ENCODE data around the gene EPC2.

The EPC2 gene

DNA sequence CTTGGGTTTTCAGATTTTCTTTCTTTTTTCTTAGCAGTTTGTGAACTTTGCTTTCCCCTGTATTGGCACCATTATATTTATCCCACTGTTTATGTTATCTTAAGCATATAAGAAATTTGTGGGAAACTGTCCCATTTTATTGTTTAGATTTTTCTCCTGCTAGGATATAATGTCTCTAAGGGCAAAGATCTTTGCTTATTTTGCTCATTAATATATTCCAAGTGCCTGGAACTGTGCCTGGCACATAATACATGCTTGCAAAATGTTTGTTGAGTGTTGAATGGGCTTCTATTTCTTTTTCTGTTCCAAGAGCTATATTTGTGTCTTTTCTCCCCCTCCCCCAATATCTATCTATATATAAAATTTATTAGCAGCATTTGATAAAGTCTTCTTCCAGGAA is 5.4 kb downstream of the EPC2 start:
- DNase-seq (ENCODE audit: low read depth in 1 of 2, low spot score in 1 of 2): no peak
- TF ChIP-seq, protein P1, sequence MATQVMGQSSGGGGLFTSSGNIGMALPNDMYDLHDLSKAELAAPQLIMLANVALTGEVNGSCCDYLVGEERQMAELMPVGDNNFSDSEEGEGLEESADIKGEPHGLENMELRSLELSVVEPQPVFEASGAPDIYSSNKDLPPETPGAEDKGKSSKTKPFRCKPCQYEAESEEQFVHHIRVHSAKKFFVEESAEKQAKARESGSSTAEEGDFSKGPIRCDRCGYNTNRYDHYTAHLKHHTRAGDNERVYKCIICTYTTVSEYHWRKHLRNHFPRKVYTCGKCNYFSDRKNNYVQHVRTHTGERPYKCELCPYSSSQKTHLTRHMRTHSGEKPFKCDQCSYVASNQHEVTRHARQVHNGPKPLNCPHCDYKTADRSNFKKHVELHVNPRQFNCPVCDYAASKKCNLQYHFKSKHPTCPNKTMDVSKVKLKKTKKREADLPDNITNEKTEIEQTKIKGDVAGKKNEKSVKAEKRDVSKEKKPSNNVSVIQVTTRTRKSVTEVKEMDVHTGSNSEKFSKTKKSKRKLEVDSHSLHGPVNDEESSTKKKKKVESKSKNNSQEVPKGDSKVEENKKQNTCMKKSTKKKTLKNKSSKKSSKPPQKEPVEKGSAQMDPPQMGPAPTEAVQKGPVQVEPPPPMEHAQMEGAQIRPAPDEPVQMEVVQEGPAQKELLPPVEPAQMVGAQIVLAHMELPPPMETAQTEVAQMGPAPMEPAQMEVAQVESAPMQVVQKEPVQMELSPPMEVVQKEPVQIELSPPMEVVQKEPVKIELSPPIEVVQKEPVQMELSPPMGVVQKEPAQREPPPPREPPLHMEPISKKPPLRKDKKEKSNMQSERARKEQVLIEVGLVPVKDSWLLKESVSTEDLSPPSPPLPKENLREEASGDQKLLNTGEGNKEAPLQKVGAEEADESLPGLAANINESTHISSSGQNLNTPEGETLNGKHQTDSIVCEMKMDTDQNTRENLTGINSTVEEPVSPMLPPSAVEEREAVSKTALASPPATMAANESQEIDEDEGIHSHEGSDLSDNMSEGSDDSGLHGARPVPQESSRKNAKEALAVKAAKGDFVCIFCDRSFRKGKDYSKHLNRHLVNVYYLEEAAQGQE (IDR thresholded peaks at IDR 0.05; ENCODE audit: insufficient replicate concordance, low read depth): no peak
- Histone ChIP-seq H3K27me3 (ENCODE audit: insufficient read depth, poor library complexity, severe bottlenecking) (no peaks in the 10 kb centered on the region), H3K27ac (replicated peaks) (no peak overlapping the region), H3K4me3 (replicated peaks; ENCODE audit: insufficient read depth, low read length) (no peak overlapping the region)

DNA sequence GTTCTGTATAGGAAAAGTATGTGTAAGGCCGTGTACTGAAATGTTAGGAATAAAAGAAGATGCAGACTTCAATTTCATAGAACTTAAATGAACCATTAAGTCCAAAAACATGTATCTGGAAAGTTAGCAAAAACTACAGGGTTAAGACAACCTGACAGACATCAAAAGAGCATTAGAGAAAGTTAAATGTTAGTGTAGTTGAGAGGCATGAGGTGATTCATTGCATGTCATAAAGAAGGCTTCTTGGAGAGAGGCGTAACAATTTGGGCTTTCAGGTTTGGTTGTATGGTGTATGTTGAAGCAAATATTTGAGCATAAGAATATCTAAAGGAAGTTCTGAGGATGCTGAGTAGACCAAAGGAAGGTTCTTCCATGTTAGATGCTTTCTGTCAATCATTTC is 6.3 kb downstream of the EPC2 start:
- Histone ChIP-seq H3K4me3 (replicated peaks; ENCODE audit: insufficient read depth, low read length) (no peak overlapping the region), H3K27ac (replicated peaks) (no peak overlapping the region), H3K27me3 (ENCODE audit: insufficient read depth, poor library complexity, severe bottlenecking) (no peaks in the 10 kb centered on the region)
- TF ChIP-seq, protein P2, sequence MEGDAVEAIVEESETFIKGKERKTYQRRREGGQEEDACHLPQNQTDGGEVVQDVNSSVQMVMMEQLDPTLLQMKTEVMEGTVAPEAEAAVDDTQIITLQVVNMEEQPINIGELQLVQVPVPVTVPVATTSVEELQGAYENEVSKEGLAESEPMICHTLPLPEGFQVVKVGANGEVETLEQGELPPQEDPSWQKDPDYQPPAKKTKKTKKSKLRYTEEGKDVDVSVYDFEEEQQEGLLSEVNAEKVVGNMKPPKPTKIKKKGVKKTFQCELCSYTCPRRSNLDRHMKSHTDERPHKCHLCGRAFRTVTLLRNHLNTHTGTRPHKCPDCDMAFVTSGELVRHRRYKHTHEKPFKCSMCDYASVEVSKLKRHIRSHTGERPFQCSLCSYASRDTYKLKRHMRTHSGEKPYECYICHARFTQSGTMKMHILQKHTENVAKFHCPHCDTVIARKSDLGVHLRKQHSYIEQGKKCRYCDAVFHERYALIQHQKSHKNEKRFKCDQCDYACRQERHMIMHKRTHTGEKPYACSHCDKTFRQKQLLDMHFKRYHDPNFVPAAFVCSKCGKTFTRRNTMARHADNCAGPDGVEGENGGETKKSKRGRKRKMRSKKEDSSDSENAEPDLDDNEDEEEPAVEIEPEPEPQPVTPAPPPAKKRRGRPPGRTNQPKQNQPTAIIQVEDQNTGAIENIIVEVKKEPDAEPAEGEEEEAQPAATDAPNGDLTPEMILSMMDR (IDR thresholded peaks at IDR 0.05; ENCODE audit: insufficient read depth, low read length): no peak
- TF ChIP-seq GABPA (IDR thresholded peaks at IDR 0.05; ENCODE audit: low read depth) (no peak), POLR2AphosphoS5 (IDR thresholded peaks at IDR 0.05; ENCODE audit: low read depth) (no peak), SPI1 (IDR thresholded peaks at IDR 0.05; ENCODE audit: borderline replicate concordance, low read depth) (no peak)
- TF ChIP-seq, protein P1 (IDR thresholded peaks at IDR 0.05; ENCODE audit: insufficient replicate concordance, low read depth): no peak
- DNase-seq (ENCODE audit: low read depth in 1 of 2, low spot score in 1 of 2): no peak

DNA sequence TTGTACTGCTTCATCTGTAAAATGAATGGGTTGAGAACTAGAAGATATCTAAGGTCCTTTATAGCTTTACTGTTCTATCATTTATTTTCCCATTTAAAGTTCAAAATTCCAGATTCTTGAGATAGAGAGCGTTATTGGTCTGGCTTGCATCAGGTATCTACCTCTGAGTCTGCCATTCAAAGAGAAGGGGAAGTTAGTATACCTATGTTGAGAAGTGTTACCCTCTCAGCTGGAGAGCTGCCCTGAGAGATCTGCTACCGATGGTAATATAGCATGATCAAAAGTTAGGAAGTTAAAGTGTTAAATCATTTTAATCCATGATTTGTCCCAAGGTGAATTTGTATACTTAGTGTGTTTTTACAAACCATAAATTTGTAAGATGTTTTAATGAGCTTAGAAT is 7.4 kb downstream of the EPC2 start:
- no peaks in the 10 kb centered on the region for H3K27me3 ChIP-seq (ENCODE audit: insufficient read depth, poor library complexity, severe bottlenecking)
- no peak for TF ChIP-seq GABPA (IDR thresholded peaks at IDR 0.05; ENCODE audit: low read depth)
- TF ChIP-seq, protein P1 (IDR thresholded peaks at IDR 0.05; ENCODE audit: insufficient replicate concordance, low read depth): no peak
- no peak for TF ChIP-seq SPI1 (IDR thresholded peaks at IDR 0.05; ENCODE audit: borderline replicate concordance, low read depth)
- TF ChIP-seq, protein P2 (IDR thresholded peaks at IDR 0.05; ENCODE audit: insufficient read depth, low read length): no peak
- TF ChIP-seq POLR2AphosphoS5 (IDR thresholded peaks at IDR 0.05; ENCODE audit: low read depth): no peak
- no peak for DNase-seq (ENCODE audit: low read depth in 1 of 2, low spot score in 1 of 2)
- no peak overlapping the region for H3K4me3 ChIP-seq (replicated peaks; ENCODE audit: insufficient read depth, low read length)
- no peak overlapping the region for H3K27ac ChIP-seq (replicated peaks)

DNA sequence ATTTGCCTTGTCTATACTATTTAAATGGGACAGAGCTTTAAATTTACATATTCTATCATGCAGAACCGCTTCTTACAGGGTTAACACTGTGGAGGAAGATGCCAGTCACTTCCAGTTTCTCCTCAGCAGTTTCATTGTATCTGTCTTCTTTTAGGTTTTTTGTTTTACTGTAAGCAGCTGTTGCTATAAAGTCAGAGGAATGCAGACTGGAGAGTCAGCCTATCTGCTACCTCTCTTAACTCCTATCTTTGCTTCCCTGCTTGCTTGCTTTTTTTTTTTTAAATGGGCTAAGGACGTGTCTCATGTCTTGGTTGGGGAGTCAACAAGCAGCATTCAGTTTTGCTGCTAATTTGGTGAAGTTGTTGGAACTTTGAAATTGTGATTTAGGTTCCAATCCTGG is 8.9 kb downstream of the EPC2 start:
- H3K27ac ChIP-seq (replicated peaks): no peak overlapping the region
- DNase-seq (ENCODE audit: low read depth in 1 of 2, low spot score in 1 of 2): no peak
- TF ChIP-seq, protein P1 (IDR thresholded peaks at IDR 0.05; ENCODE audit: insufficient replicate concordance, low read depth): no peak
- TF ChIP-seq POLR2AphosphoS5 (IDR thresholded peaks at IDR 0.05; ENCODE audit: low read depth): no peak
- no peak for TF ChIP-seq GABPA (IDR thresholded peaks at IDR 0.05; ENCODE audit: low read depth)
- TF ChIP-seq, protein P2 (IDR thresholded peaks at IDR 0.05; ENCODE audit: insufficient read depth, low read length): no peak
- TF ChIP-seq SPI1 (IDR thresholded peaks at IDR 0.05; ENCODE audit: borderline replicate concordance, low read depth): no peak

More for the DNA sequence above, 8.9 kb downstream of the EPC2 start:
- Histone ChIP-seq H3K27me3 (ENCODE audit: insufficient read depth, poor library complexity, severe bottlenecking) (no peaks in the 10 kb centered on the region), H3K4me3 (replicated peaks; ENCODE audit: insufficient read depth, low read length) (no peak overlapping the region)

Data from HL-60 (cell line).